ENCODE results near the gene PPP1R9A.

PPP1R9A gene

GRCh38 chr7:94909179-94909466, 1.7 kb downstream of the PPP1R9A start:
- DNase-seq (ENCODE audit: low spot score), result no peak

- no peak for DNase-seq (ENCODE audit: low spot score)
Observed at GRCh38 chr7:94912085-94912484, 4.7 kb downstream of the PPP1R9A start.

GRCh38 chr7:94913391-94913790, 6.0 kb downstream of the PPP1R9A start:
- DNase-seq (ENCODE audit: low spot score), result no peak

- no peak for DNase-seq (ENCODE audit: low spot score)
Observed at GRCh38 chr7:94921911-94922310, 14.5 kb downstream of the PPP1R9A start.

- no peak for DNase-seq (ENCODE audit: low spot score)
Observed at GRCh38 chr7:94922457-94922856, 15.1 kb downstream of the PPP1R9A start.

- no peak for DNase-seq (ENCODE audit: low spot score)
Observed at GRCh38 chr7:94923412-94923811, 16.0 kb downstream of the PPP1R9A start.

GRCh38 chr7:94928168-94928707, 20.8 kb downstream of the PPP1R9A start:
- no peak for DNase-seq (ENCODE audit: low spot score)

GRCh38 chr7:94933256-94933990, 26.0 kb downstream of the PPP1R9A start:
- DNase-seq (ENCODE audit: low spot score), result no peak

- no peak for DNase-seq (ENCODE audit: low spot score)
Observed at GRCh38 chr7:94939395-94939794, 32.0 kb downstream of the PPP1R9A start.

- DNase-seq (ENCODE audit: low spot score), result no peak
Observed at GRCh38 chr7:94940241-94940640, 32.8 kb downstream of the PPP1R9A start.

GRCh38 chr7:94941844-94942632, 34.6 kb downstream of the PPP1R9A start:
- DNase-seq (ENCODE audit: low spot score), result no peak

- DNase-seq (ENCODE audit: low spot score), result no peak
Observed at GRCh38 chr7:94943134-94943533, 35.7 kb downstream of the PPP1R9A start.

- no peak for DNase-seq (ENCODE audit: low spot score)
Observed at GRCh38 chr7:94949532-94949931, 42.1 kb downstream of the PPP1R9A start.

- DNase-seq (ENCODE audit: low spot score), result no peak
Observed at GRCh38 chr7:94955807-94956206, 48.4 kb downstream of the PPP1R9A start.

GRCh38 chr7:94957061-94957460, 49.7 kb downstream of the PPP1R9A start:
- DNase-seq (ENCODE audit: low spot score), result no peak

GRCh38 chr7:94962661-94963060, 55.3 kb downstream of the PPP1R9A start:
- no peak for DNase-seq (ENCODE audit: low spot score)

GRCh38 chr7:94969434-94970084, 62.2 kb downstream of the PPP1R9A start:
- DNase-seq (ENCODE audit: low spot score), result no peak

GRCh38 chr7:94970085-94970576, 62.7 kb downstream of the PPP1R9A start:
- DNase-seq (ENCODE audit: low spot score), result no peak

GRCh38 chr7:94971051-94971867, 63.9 kb downstream of the PPP1R9A start:
- no peak for DNase-seq (ENCODE audit: low spot score)

GRCh38 chr7:94972296-94972695, 64.9 kb downstream of the PPP1R9A start:
- DNase-seq (ENCODE audit: low spot score), result no peak

- DNase-seq (ENCODE audit: low spot score), result no peak
Observed at GRCh38 chr7:94973844-94974243, 66.5 kb downstream of the PPP1R9A start.

- no peak for DNase-seq (ENCODE audit: low spot score)
Observed at GRCh38 chr7:94974423-94974822, 67.0 kb downstream of the PPP1R9A start.
